NB4 (cell line): Measurements from ENCODE around the gene OR10X1.

Source experiments
- POLR2A ChIP-seq: IDR thresholded peaks from 2 replicates; pipeline ENCODE4 v1.6.1; 2011; ENCODE audit warnings: mild to moderate bottlenecking; ENCODE audit not compliant: insufficient read length; ENCODE audit errors: extremely low read depth
- TF ChIP-seq, protein P1 (sequence below): IDR thresholded peaks from 2 replicates; pipeline ENCODE4 v1.6.1; 2011; ENCODE audit warnings: low read depth, low read length
- TF ChIP-seq, protein P2 (sequence below): IDR thresholded peaks from one replicate; pipeline ENCODE4 v1.5.1; 2012; ENCODE audit warnings: low read depth, low read length

DNA sequence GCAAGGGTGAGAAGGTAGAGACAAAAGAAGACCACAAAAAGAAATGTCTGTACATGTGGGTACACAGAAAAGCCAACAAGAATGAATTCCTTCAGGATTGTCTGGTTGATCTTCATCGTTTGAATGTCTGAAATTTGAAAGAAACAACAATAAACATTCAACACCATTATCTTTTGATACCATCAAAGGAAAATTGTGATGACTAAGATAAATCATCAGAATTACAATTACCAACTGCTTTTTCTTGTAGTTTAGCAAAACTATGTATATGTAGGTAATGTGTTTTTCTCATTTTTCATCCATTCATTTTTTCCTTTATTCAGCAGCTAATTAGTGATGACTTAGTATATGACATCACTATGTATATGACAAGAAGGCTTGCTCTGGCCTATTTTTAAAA is at the start of gene OR10X1:
- TF ChIP-seq, protein P1, sequence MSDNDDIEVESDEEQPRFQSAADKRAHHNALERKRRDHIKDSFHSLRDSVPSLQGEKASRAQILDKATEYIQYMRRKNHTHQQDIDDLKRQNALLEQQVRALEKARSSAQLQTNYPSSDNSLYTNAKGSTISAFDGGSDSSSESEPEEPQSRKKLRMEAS: no peak
- TF ChIP-seq POLR2A: no peak
- TF ChIP-seq, protein P2, sequence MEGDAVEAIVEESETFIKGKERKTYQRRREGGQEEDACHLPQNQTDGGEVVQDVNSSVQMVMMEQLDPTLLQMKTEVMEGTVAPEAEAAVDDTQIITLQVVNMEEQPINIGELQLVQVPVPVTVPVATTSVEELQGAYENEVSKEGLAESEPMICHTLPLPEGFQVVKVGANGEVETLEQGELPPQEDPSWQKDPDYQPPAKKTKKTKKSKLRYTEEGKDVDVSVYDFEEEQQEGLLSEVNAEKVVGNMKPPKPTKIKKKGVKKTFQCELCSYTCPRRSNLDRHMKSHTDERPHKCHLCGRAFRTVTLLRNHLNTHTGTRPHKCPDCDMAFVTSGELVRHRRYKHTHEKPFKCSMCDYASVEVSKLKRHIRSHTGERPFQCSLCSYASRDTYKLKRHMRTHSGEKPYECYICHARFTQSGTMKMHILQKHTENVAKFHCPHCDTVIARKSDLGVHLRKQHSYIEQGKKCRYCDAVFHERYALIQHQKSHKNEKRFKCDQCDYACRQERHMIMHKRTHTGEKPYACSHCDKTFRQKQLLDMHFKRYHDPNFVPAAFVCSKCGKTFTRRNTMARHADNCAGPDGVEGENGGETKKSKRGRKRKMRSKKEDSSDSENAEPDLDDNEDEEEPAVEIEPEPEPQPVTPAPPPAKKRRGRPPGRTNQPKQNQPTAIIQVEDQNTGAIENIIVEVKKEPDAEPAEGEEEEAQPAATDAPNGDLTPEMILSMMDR: no peak
